ES-I3 (cell line): ENCODE measurements around the gene APBB2.

ENCODE experiments used
- H3K36me3 ChIP-seq: 2 replicates; pipeline ENCODE4 v1.6.1; 2013; ENCODE audit warnings: mild to moderate bottlenecking, low read length, control low read depth, moderate library complexity; ENCODE audit not compliant: insufficient read depth
- H3K4me1 ChIP-seq: 2 replicates; pipeline ENCODE4 v1.6.1; 2013; ENCODE audit warnings: mild to moderate bottlenecking, control low read depth, low read length; ENCODE audit not compliant: insufficient read depth
- H3K9ac ChIP-seq: 2 replicates; pipeline ENCODE4 v1.6.1; 2013; ENCODE audit warnings: low read depth, mild to moderate bottlenecking, low read length, moderate library complexity
- H3K9me3 ChIP-seq: 2 replicates; pipeline ENCODE4 v1.6.1; 2013; ENCODE audit warnings: mild to moderate bottlenecking, low read length, moderate library complexity; ENCODE audit not compliant: control insufficient read depth, insufficient read depth

The APBB2 gene

GRCh38 chr4:41189666-41190065, 24.7 kb downstream of the APBB2 start:
- H3K9ac ChIP-seq: no peak overlapping the region
- H3K4me1 ChIP-seq: peaks cover 10% of the 10 kb centered on the region; the same call in 1 of the 2 replicates
- no peaks in the 10 kb centered on the region for H3K9me3 ChIP-seq
- no peaks in the 10 kb centered on the region for H3K36me3 ChIP-seq

GRCh38 chr4:41189076-41189475, 25.3 kb downstream of the APBB2 start:
- peaks cover 10% of the 10 kb centered on the region; the same call in 1 of the 2 replicates for H3K4me1 ChIP-seq
- H3K9ac ChIP-seq: no peak overlapping the region
- no peaks in the 10 kb centered on the region for H3K9me3 ChIP-seq
- no peaks in the 10 kb centered on the region for H3K36me3 ChIP-seq

- Histone ChIP-seq H3K9me3 (no peaks in the 10 kb centered on the region), H3K36me3 (no peaks in the 10 kb centered on the region), H3K9ac (no peak overlapping the region), H3K4me1 (peaks cover 10% of the 10 kb centered on the region; the same call in 1 of the 2 replicates)
Measured at GRCh38 chr4:41185614-41186592, 28.4 kb downstream of the APBB2 start.

- Histone ChIP-seq H3K4me1 (peaks cover 7% of the 10 kb centered on the region; the same call in 1 of the 2 replicates), H3K36me3 (no peaks in the 10 kb centered on the region), H3K9ac (no peak overlapping the region), H3K9me3 (no peaks in the 10 kb centered on the region)
Measured at GRCh38 chr4:41184009-41184408, 30.3 kb downstream of the APBB2 start.

GRCh38 chr4:41183021-41183553, 31.3 kb downstream of the APBB2 start:
- Histone ChIP-seq H3K9ac (no peak overlapping the region), H3K9me3 (no peaks in the 10 kb centered on the region), H3K36me3 (no peaks in the 10 kb centered on the region), H3K4me1 (peaks cover 10% of the 10 kb centered on the region)

DNA sequence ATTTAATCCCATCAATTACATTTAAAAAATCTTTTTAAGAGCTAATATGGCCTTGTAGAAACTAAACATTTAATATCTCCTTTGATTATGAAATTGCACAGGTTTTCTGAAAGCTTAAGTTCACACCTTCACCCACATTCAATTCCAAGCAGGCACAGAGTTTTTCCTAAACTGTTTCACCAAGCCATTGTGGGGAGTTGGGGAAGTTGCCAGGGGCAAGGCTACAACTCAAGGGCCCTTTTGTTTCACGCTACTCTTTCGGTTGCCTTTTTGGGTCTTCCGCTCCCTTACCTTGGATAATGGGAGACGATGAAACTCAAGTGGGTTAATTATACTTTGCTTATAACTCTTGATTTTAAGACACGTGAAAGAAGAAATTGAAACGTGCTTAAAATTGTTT, 33.3 kb downstream of the APBB2 start:
- peaks cover 11% of the 10 kb centered on the region for H3K4me1 ChIP-seq
- H3K36me3 ChIP-seq: no peaks in the 10 kb centered on the region
- H3K9ac ChIP-seq: no peak overlapping the region
- no peaks in the 10 kb centered on the region for H3K9me3 ChIP-seq

GRCh38 chr4:41179498-41180195, 34.7 kb downstream of the APBB2 start:
- no peak overlapping the region for H3K9ac ChIP-seq
- no peaks in the 10 kb centered on the region for H3K36me3 ChIP-seq
- H3K4me1 ChIP-seq: peaks cover 11% of the 10 kb centered on the region
- H3K9me3 ChIP-seq: no peaks in the 10 kb centered on the region

- H3K9me3 ChIP-seq: no peaks in the 10 kb centered on the region
- no peak overlapping the region for H3K9ac ChIP-seq
- no peaks in the 10 kb centered on the region for H3K36me3 ChIP-seq
- peaks cover 11% of the 10 kb centered on the region for H3K4me1 ChIP-seq
Measured at GRCh38 chr4:41178372-41179370, 35.7 kb downstream of the APBB2 start.

- Histone ChIP-seq H3K4me1 (peaks cover 11% of the 10 kb centered on the region), H3K9ac (no peak overlapping the region), H3K36me3 (no peaks in the 10 kb centered on the region), H3K9me3 (no peaks in the 10 kb centered on the region)
Measured at GRCh38 chr4:41177016-41177415, 37.3 kb downstream of the APBB2 start.

DNA sequence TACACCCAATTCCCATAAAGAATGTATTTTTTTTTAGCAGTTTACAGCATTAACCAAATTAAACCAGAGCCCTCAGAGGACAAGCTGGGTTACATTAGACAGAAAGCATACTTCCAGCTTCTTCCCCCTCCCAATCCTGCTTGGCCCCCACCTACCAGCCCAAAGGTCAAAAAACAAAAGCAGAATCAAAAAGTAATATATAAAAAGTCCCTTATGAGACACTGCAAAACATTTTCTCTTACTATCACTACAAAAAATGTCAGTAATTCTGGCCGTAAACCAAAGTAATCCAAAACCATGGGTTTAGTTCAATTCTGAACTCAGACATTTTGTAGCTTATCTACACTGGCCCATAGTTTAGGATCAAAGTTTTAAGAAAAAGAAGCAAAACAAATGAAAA, 38.0 kb downstream of the APBB2 start:
- Histone ChIP-seq H3K4me1 (peaks cover 11% of the 10 kb centered on the region), H3K36me3 (no peaks in the 10 kb centered on the region), H3K9ac (no peak overlapping the region), H3K9me3 (no peaks in the 10 kb centered on the region)

GRCh38 chr4:41175794-41176193, 38.5 kb downstream of the APBB2 start:
- H3K9me3 ChIP-seq: no peaks in the 10 kb centered on the region
- H3K4me1 ChIP-seq: peaks cover 11% of the 10 kb centered on the region
- H3K36me3 ChIP-seq: no peaks in the 10 kb centered on the region
- H3K9ac ChIP-seq: no peak overlapping the region

GRCh38 chr4:41174444-41174843, 39.9 kb downstream of the APBB2 start:
- no peaks in the 10 kb centered on the region for H3K36me3 ChIP-seq
- H3K9me3 ChIP-seq: no peaks in the 10 kb centered on the region
- H3K9ac ChIP-seq: no peak overlapping the region
- peaks cover 12% of the 10 kb centered on the region for H3K4me1 ChIP-seq

DNA sequence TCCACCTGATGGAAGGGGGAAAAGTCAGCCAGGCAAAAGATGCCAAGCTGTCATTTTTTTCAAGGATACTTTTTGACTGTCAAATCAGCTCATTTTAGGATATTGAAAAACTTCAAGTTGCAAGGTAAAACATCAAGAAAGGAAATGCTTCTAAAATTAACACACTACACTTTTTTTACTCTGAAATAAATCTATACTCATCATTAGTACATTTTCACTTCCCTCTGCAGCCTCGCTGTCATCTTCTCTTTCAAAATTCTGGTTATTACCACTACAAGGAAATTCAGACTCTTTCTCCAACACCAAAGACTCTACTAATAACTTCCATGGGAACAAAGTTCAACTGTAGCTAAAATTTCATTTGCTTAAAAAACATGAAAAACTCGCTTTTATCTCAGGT, 41.6 kb downstream of the APBB2 start:
- H3K9me3 ChIP-seq: no peaks in the 10 kb centered on the region
- no peaks in the 10 kb centered on the region for H3K36me3 ChIP-seq
- H3K4me1 ChIP-seq: peaks cover 6% of the 10 kb centered on the region; the same call in 1 of the 2 replicates
- no peak overlapping the region for H3K9ac ChIP-seq
